Cerebellar nuclear complex (tissue), 1 donor: ENCODE data around the gene GPNMB.

Experiments used
- DNase-seq, 2 experiments: peaks; one replicate each; lab custom pipeline; 2025; lab: John Stamatoyannopoulos, UW

GPNMB gene

DNA sequence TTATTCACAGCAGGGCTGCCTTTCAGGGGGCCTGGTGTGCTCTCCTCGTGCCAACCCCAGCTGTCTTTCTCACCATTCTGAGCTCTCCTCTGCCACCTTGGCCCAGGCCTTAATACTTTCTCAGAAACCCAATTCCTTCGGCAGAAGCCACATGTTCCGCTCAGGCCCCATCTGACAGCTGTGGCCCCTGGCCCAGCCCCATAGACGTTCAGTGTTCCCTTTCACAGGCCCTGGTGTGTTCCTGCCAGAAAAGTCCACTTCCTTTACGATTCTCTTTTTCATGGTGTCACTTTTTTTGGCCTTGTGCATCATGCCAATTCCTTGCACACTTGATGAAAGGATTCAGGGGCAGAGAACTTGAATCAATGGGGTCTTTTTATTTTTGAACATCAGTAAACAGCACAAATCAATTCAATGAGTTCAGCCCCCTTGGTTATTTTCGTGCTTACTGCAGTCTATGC is 15.9 kb upstream of the GPNMB start:
- DNase-seq, result no peak

- DNase-seq, result no peak
Observed at GRCh38 chr7:23232966-23233365, 13.6 kb upstream of the GPNMB start.

DNA sequence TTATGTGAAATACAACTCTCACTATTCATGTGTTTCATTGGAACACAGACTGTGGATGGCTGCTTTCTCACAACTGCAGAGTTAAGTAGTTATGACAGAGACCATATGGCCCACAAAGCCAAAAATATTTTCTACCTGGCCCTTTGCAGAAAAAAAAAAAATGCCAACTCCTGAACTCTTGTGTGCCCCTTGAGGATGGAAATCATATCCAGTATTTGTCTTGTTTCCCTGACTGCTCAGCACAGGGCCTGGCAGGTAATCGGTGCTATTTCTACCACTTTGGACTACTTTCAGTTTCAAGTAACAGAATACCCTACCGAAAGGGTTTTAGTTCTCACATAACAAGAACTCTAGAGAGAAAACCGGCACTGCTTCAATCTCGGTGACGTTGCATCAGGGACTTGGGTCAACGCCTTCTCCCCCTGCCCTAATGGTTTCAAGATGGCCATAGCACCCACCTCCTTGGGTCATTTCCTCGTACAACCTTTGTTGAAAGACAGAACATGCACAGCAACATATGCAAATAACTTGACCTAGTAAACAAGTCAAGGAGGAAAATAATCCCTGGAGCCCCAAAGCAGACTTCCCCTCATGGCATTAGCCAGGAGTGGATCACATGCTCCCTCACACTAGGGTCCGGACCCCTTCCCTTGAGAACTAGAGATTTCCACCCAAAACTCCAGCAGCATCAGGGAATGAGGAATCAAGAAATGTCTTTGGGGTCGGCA is 11.8 kb upstream of the GPNMB start:
- DNase-seq, result no peak

- DNase-seq, result no peak
Observed at GRCh38 chr7:23235813-23236221, 10.8 kb upstream of the GPNMB start.

DNA sequence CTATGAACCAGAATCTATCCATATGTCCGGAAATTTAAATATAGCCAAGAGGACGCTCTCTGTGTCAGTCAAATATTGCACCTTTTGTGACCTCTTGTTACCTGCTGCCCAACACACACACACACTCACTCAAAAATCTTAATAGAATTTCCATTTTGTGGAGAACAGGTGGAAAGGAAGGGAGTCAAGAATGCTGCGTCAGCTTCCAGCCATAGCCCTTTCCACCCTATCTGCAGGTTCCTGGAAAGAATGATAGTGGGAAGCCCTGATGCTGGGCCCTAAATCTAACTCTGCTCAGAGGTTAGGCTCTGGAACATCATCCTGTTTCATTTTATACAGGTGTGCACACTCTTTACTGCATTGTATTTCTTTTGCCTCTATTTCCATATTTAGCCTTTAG is 9.6 kb upstream of the GPNMB start:
- DNase-seq, result no peak

GRCh38 chr7:23238983-23239652 is 7.5 kb upstream of the GPNMB start:
- no peak for DNase-seq

DNA sequence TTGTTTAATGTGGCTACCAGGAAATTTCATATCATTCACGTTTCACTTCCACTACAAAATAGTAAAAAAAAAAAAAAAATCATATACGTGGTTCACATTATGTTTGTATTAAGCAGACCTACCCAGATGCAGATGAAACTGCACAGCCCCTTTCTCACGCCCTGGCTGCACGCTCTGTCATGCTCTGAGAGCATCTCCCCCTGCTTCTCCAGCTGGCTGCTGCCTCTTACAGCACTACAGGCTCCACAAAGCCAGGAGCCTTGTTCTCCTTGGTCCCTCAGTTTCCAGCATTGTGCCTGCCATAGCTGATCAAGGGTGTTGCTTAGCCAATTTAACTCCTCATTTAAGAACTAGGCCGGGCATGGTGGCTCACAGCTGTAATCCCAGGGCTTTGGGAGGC is 6.9 kb upstream of the GPNMB start:
- no peak for DNase-seq

DNA sequence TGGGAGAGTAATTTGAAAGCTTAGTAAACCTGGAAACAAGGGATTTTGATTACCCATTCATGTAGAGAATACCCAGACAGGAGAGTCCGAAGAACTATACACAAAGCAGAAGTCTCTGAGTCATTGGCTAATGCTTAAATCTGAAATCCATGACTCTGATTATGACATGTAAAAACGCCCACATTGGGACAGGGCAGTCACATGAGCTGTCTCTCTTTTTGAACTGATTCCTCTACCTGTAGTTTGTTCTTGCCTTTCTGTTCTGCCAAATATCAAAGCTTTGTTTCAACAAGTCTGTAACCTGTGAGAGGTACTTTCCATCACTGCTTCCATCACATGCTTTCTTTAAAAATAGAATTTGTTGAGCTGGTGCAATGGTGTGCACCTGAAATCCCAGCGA is 4.3 kb upstream of the GPNMB start:
- DNase-seq, result no peak

GRCh38 chr7:23242935-23243334 is 3.6 kb upstream of the GPNMB start:
- DNase-seq, result no peak

DNA sequence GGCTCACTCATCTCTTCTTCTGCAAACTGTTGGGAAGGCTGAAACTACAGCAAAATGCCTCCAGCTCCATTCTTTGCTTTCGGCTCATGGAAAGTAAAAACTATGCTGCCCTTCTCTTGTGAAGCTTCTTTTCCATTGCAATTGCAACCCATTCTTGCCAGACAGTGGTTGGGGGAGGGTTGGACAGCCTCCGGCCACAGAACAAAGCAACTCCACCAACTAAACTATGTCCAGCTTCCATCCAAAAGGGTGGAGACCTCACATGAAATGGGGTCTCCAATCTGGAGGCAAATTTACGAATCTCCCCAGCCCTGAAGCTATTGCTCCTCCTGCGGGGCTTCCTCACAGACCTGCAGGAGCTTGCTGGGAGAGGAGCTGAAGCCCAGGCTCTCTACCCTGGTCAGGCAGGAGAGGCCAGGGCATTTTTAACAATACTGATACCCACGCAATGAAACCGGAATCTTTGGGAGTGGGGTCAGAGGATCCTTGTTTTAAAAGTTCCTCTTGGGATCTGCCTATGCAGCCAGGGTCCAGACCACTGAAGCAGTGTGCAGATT is 549 bp downstream of the GPNMB start:
- no peak for DNase-seq

- DNase-seq, result no peak
Observed at GRCh38 chr7:23247603-23248335, 1.2 kb downstream of the GPNMB start.

DNA sequence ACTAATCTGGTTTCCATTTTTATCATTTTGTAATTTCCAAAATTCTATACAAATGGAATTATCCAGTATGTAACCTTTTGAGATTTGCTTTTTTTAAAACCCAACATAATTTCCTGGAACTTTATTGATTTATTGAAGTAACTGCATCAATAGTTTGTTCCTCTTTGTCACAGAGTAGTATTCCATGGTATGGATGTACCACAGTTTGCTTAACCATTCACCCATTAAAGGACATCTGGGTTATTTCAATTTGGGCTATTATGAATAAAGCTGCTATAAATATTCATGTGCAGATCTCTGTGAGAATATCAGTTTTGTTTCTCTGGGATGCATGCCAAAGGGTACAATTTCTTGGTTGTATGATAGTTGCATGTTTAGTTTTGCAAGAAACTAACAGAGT is 2.9 kb downstream of the GPNMB start:
- DNase-seq, result no peak

- no peak for DNase-seq
Observed at GRCh38 chr7:23254051-23254681, 7.6 kb downstream of the GPNMB start.

- DNase-seq, result no peak
Observed at GRCh38 chr7:23256731-23257130, 10.2 kb downstream of the GPNMB start.

GRCh38 chr7:23260371-23260770 is 13.8 kb downstream of the GPNMB start:
- no peak for DNase-seq

- no peak for DNase-seq
Observed at GRCh38 chr7:23261843-23262452, 15.4 kb downstream of the GPNMB start.

- no peak for DNase-seq
Observed at GRCh38 chr7:23264916-23265458, 18.4 kb downstream of the GPNMB start.

GRCh38 chr7:23266918-23267317 is 20.3 kb downstream of the GPNMB start:
- DNase-seq, result no peak

GRCh38 chr7:23267357-23267756 is 20.8 kb downstream of the GPNMB start:
- DNase-seq, result no peak

DNA sequence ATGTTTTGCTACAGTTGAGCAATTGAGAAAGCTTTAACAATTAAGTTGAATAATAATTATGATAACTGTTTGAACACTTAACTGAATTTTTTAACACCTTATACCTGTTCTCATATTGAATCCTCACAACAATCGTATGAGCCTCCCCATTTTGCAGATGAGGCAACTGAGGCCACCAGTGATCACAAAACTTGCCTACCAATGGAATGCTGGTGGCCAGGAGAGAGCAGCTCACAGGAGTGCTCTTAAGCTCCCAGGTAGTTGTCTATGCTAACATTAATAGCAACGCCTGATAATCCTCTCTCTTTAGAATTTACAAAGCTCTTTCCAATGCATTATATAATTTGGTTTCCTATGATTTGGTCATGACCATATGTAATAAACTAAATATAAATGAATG is 21.6 kb downstream of the GPNMB start:
- DNase-seq, result no peak

- no peak for DNase-seq
Observed at GRCh38 chr7:23268746-23269145, 22.2 kb downstream of the GPNMB start.
